H9 (cell line): ENCODE measurements around the gene MRPL34. TPM values are rescaled to one million over a fixed set of nuclear protein-coding genes. Genes with fewer than 3 reads are reported as not detected.

Experiments
- DNase-seq: peaks from one replicate; pipeline ENCODE4 v3.0.0-alpha.2; 2017
- H2AFZ ChIP-seq: one replicate; pipeline ENCODE4 v1.6.1; 2013; ENCODE audit warnings: mild to moderate bottlenecking, low read length, control low read depth, moderate library complexity
- H2AK5ac ChIP-seq: 2 replicates; pipeline ENCODE4 v1.6.1; 2013; ENCODE audit warnings: low read length, control low read depth, mixed read lengths; ENCODE audit not compliant: insufficient read length
- H2BK120ac ChIP-seq: one replicate; pipeline ENCODE4 v1.6.1; 2013; ENCODE audit warnings: low read depth, mild to moderate bottlenecking, low read length, control low read depth, inconsistent platforms; ENCODE audit not compliant: poor library complexity, severe bottlenecking
- H2BK12ac ChIP-seq: 2 replicates; pipeline ENCODE4 v1.6.1; 2013; ENCODE audit warnings: low read length, control low read depth, mixed read lengths, low read depth; ENCODE audit not compliant: insufficient read length
- H2BK15ac ChIP-seq: 2 replicates; pipeline ENCODE4 v1.6.1; 2013; ENCODE audit warnings: low read depth, low read length, control low read depth
- H2BK20ac ChIP-seq: one replicate; pipeline ENCODE4 v1.6.1; 2013; ENCODE audit warnings: low read depth, mild to moderate bottlenecking, low read length, control low read depth, inconsistent platforms; ENCODE audit not compliant: poor library complexity, severe bottlenecking
- H2BK5ac ChIP-seq: 2 replicates; pipeline ENCODE4 v1.6.1; 2013; ENCODE audit warnings: low read length, control low read depth, mixed read lengths; ENCODE audit not compliant: insufficient read length
- H3K14ac ChIP-seq: 2 replicates; pipeline ENCODE4 v1.6.1; 2013; ENCODE audit warnings: low read length, control low read depth; ENCODE audit not compliant: insufficient read depth
- H3K18ac ChIP-seq: 2 replicates; pipeline ENCODE4 v1.6.1; 2013; ENCODE audit warnings: low read depth, mild to moderate bottlenecking, mixed read lengths, low read length, control low read depth; ENCODE audit not compliant: insufficient read length
- H3K23ac ChIP-seq: 2 replicates; pipeline ENCODE4 v1.6.1; 2013; ENCODE audit warnings: low read length, control low read depth, mixed read lengths, low read depth; ENCODE audit not compliant: insufficient read length
- H3K23me2 ChIP-seq: 2 replicates; pipeline ENCODE4 v1.6.1; 2013; ENCODE audit warnings: low read depth, mild to moderate bottlenecking, mixed read lengths, low read length, control low read depth; ENCODE audit not compliant: insufficient read length, poor library complexity, severe bottlenecking
- H3K27ac ChIP-seq: 2 replicates; pipeline ENCODE4 v1.5.1; 2013; ENCODE audit warnings: low read length, control low read depth, mixed read lengths, low read depth; ENCODE audit not compliant: insufficient read length
- H3K27me3 ChIP-seq: 2 replicates; pipeline ENCODE4 v1.6.1; 2013; ENCODE audit warnings: low read length, control low read depth, inconsistent platforms; ENCODE audit not compliant: insufficient read depth
- H3K4ac ChIP-seq: 2 replicates; pipeline ENCODE4 v1.6.1; 2013; ENCODE audit warnings: low read depth, mild to moderate bottlenecking, control low read depth, inconsistent platforms, low read length, moderate library complexity
- H3K4me1 ChIP-seq: 2 replicates; pipeline ENCODE4 v1.6.1; 2013; ENCODE audit warnings: low read length, control low read depth, inconsistent platforms; ENCODE audit not compliant: insufficient read depth
- H3K4me2 ChIP-seq: 2 replicates; pipeline ENCODE4 v1.6.1; 2013; ENCODE audit warnings: low read length, control low read depth, mixed read lengths; ENCODE audit not compliant: insufficient read length, insufficient read depth
- H3K56ac ChIP-seq: 2 replicates; pipeline ENCODE4 v1.6.1; 2013; ENCODE audit warnings: low read depth, mild to moderate bottlenecking, mixed read lengths, low read length, control low read depth; ENCODE audit not compliant: insufficient read length
- H3K79me1 ChIP-seq: 2 replicates; pipeline ENCODE4 v1.6.1; 2013; ENCODE audit warnings: low read depth, mild to moderate bottlenecking, moderate library complexity, low read length, control low read depth, inconsistent platforms; ENCODE audit not compliant: insufficient read depth, poor library complexity, severe bottlenecking
- H3K79me2 ChIP-seq: 2 replicates; pipeline ENCODE4 v1.6.1; 2013; ENCODE audit warnings: low read length, control low read depth, inconsistent platforms; ENCODE audit not compliant: insufficient read depth
- H3K9ac ChIP-seq: 2 replicates; pipeline ENCODE4 v1.6.1; 2013; ENCODE audit warnings: low read length, control low read depth, mixed read lengths; ENCODE audit not compliant: insufficient read length; ENCODE audit errors: extremely low read depth
- H3K9me3 ChIP-seq: one replicate; pipeline ENCODE4 v1.6.1; 2013; ENCODE audit warnings: low read depth, low read length, inconsistent platforms; ENCODE audit not compliant: control insufficient read depth
- H3T11ph ChIP-seq: one replicate; pipeline ENCODE4 v1.6.1; 2013; ENCODE audit warnings: mild to moderate bottlenecking, low read length, control low read depth, inconsistent platforms
- H4K20me1 ChIP-seq: one replicate; pipeline ENCODE4 v1.6.1; 2013; ENCODE audit not compliant: control insufficient read depth, insufficient read length, insufficient read depth
- H4K5ac ChIP-seq: 2 replicates; pipeline ENCODE4 v1.6.1; 2013; ENCODE audit warnings: low read depth, mild to moderate bottlenecking, mixed read lengths, low read length, control low read depth; ENCODE audit not compliant: insufficient read length
- H4K8ac ChIP-seq: replicated peaks from 2 replicates; pipeline ENCODE4 v1.6.1; 2013; ENCODE audit warnings: low read length, control low read depth, mixed read lengths, low read depth; ENCODE audit not compliant: insufficient read length
- H4K91ac ChIP-seq: 2 replicates; pipeline ENCODE4 v1.6.1; 2013; ENCODE audit warnings: low read depth, mild to moderate bottlenecking, moderate library complexity, mixed read lengths, low read length, control low read depth; ENCODE audit not compliant: insufficient read length
- H3K27ac Mint-ChIP-seq, 3 experiments: 2 replicates in 2 of 3; 3 replicates in 1 of 3; pipeline ENCODE4 v1.8.0; 2020 to 2021; ENCODE audit warnings: mixed read lengths in 3 of 3, mild to moderate bottlenecking in 1 of 3, moderate library complexity in 1 of 3
- H3K27me3 Mint-ChIP-seq: 2 replicates; pipeline ENCODE4 v1.8.0; 2021; ENCODE audit warnings: low read depth, mild to moderate bottlenecking, moderate library complexity, mixed read lengths
- H3K36me3 Mint-ChIP-seq, 3 experiments: 2 replicates in 2 of 3; 3 replicates in 1 of 3; pipeline ENCODE4 v1.8.0; 2020 to 2021; ENCODE audit warnings: low read depth in 3 of 3, mixed read lengths in 3 of 3; ENCODE audit not compliant: insufficient read depth in 1 of 3
- H3K4me1 Mint-ChIP-seq, 2 experiments: 2 replicates each; pipeline ENCODE4 v1.8.0; 2020; ENCODE audit warnings: mixed read lengths in 2 of 2
- H3K4me3 Mint-ChIP-seq, 2 experiments: 2 replicates in 1 of 2; 3 replicates in 1 of 2; pipeline ENCODE4 v1.8.0; 2020 to 2021; ENCODE audit warnings: mild to moderate bottlenecking in 2 of 2, mixed read lengths in 2 of 2, moderate library complexity in 1 of 2
- H3K9me3 Mint-ChIP-seq, 2 experiments: 2 replicates in 1 of 2; 3 replicates in 1 of 2; pipeline ENCODE4 v1.8.0; 2020; ENCODE audit warnings: mild to moderate bottlenecking in 2 of 2, mixed read lengths in 2 of 2, moderate library complexity in 1 of 2
- WGBS: extraction: QIAGEN DNeasy Blood & Tissue Kit; methylation state at CpG from one replicate; pipeline ENCODE4 v1.1.7; 2013; ENCODE audit warnings: missing lambda C conversion rate, low lambda C conversion rate, mixed read lengths; ENCODE audit not compliant: insufficient read length; ENCODE audit errors: extremely low coverage; 5-methylcytosine and 5-hydroxymethylcytosine counted together
- total RNA-seq: library from RNA; stranded (reverse); gene quantifications from 2 replicates; pipeline ENCODE4 v1.2.1, GENCODE V29; 2021
- TF ChIP-seq, protein P1 (sequence below): fragments of 200-600 bp; sonication (generic); conservative IDR thresholded peaks from 3 replicates; pipeline ENCODE4 v1.8.0; 2021; ENCODE audit warnings: antibody characterized with exemption, mild to moderate bottlenecking

MRPL34 gene
- total RNA-seq, 1 experiment from 2014 or later, result 84.6 TPM

- Mint-ChIP-seq H3K36me3 (peaks cover 18 to 44% (median 31%) of the 10 kb centered on the region in 3 experiments; a peak in 6 of 7 replicates), H3K27ac (no peak overlapping the region), H3K4me3 (no peak overlapping the region), H3K9me3 (no peaks in the 10 kb centered on the region), H3K27me3 (no peaks in the 10 kb centered on the region), H3K4me1 (peaks cover 14% of the 10 kb centered on the region in 2 experiments)
- H3K23ac ChIP-seq, result no peak overlapping the region
- WGBS, result no CpG with 5 or more reads among the region's 19 CpGs
- no peak overlapping the region for H3K4me2 ChIP-seq
- H4K91ac ChIP-seq, result no peak overlapping the region
- no peak overlapping the region for H3K14ac ChIP-seq
- peaks cover 5% of the 10 kb centered on the region for H3K23me2 ChIP-seq
- no peak overlapping the region for H2BK20ac ChIP-seq
- no peaks in the 10 kb centered on the region for H3K27me3 ChIP-seq
- no peak overlapping the region for H3K4ac ChIP-seq
- H3K79me2 ChIP-seq, result peaks cover 7% of the 10 kb centered on the region; the same call in 1 of the 2 replicates
- no peak overlapping the region for H3K9ac ChIP-seq
- H3K4me1 ChIP-seq, result no peaks in the 10 kb centered on the region
- H2AFZ ChIP-seq, result no peak overlapping the region
- no peak overlapping the region for H3K18ac ChIP-seq
- H4K20me1 ChIP-seq, result no peaks in the 10 kb centered on the region
- no peak overlapping the region for H4K8ac ChIP-seq
- H3T11ph ChIP-seq, result no peak overlapping the region
- no peak overlapping the region for H2BK12ac ChIP-seq
- H2BK15ac ChIP-seq, result no peak overlapping the region
- no peak for DNase-seq
- H2BK120ac ChIP-seq, result no peak overlapping the region
- no peak overlapping the region for H3K27ac ChIP-seq
- TF ChIP-seq, protein P1, sequence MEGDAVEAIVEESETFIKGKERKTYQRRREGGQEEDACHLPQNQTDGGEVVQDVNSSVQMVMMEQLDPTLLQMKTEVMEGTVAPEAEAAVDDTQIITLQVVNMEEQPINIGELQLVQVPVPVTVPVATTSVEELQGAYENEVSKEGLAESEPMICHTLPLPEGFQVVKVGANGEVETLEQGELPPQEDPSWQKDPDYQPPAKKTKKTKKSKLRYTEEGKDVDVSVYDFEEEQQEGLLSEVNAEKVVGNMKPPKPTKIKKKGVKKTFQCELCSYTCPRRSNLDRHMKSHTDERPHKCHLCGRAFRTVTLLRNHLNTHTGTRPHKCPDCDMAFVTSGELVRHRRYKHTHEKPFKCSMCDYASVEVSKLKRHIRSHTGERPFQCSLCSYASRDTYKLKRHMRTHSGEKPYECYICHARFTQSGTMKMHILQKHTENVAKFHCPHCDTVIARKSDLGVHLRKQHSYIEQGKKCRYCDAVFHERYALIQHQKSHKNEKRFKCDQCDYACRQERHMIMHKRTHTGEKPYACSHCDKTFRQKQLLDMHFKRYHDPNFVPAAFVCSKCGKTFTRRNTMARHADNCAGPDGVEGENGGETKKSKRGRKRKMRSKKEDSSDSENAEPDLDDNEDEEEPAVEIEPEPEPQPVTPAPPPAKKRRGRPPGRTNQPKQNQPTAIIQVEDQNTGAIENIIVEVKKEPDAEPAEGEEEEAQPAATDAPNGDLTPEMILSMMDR, result no peak
- H4K5ac ChIP-seq, result no peak overlapping the region
- no peaks in the 10 kb centered on the region for H3K9me3 ChIP-seq
- no peak overlapping the region for H3K56ac ChIP-seq
- H2BK5ac ChIP-seq, result no peak overlapping the region
- H2AK5ac ChIP-seq, result no peak overlapping the region
- H3K79me1 ChIP-seq, result peaks cover 6% of the 10 kb centered on the region
Observed at GRCh38 chr19:17314007-17314593, 8.4 kb downstream of the MRPL34 start.
